GM12878 (cell line): ENCODE data around the gene ZMYND10. TPM values are rescaled to one million over a fixed set of nuclear protein-coding genes. Genes with fewer than 3 reads are reported as not detected.

Source experiments
- CHD2 ChIP-seq: IDR thresholded peaks from 2 replicates; pipeline ENCODE4 v1.6.1; 2011; ENCODE audit warnings: low read depth, low read length, improper control_type of control experiment, borderline replicate concordance
- EED ChIP-seq: sonication (generic); IDR thresholded peaks from 2 replicates; pipeline ENCODE4 v1.6.1; 2016; ENCODE audit warnings: antibody characterized with exemption, low read depth
- EP300 ChIP-seq, 2 experiments: fragments of 150-350 bp in 1 of 2; IDR thresholded peaks; 2 replicates each; pipeline ENCODE4 v1.6.1; 2011 to 2012; ENCODE audit warnings: low read depth in 2 of 2, low read length in 2 of 2, borderline replicate concordance in 1 of 2, improper control_type of control experiment in 1 of 2, inconsistent platforms in 1 of 2; ENCODE audit not compliant: control insufficient read depth in 1 of 2
- KLF5 ChIP-seq: fragments of 450-650 bp; IDR thresholded peaks from 2 replicates; pipeline ENCODE4 v1.6.1; 2014; ENCODE audit warnings: mild to moderate bottlenecking; ENCODE audit not compliant: partially characterized antibody
- NFIC ChIP-seq: IDR thresholded peaks from 2 replicates; pipeline ENCODE4 v1.6.1; 2012; ENCODE audit warnings: low read depth, mild to moderate bottlenecking, inconsistent platforms, low read length, moderate library complexity
- NR2F1 ChIP-seq: fragments of 450-650 bp; conservative IDR thresholded peaks from 2 replicates; pipeline ENCODE4 v1.6.1; 2017; ENCODE audit warnings: mild to moderate bottlenecking
- PRDM15 ChIP-seq: fragments of 450-650 bp; formaldehyde crosslinking; IDR thresholded peaks from 2 replicates; pipeline ENCODE4 v1.4.0; 2020; ENCODE audit warnings: mild to moderate bottlenecking, moderate library complexity
- RBBP5 ChIP-seq: fragments of 200-600 bp; sonication (generic); conservative IDR thresholded peaks from 2 replicates; pipeline ENCODE4 v1.6.1; 2016
- RELB ChIP-seq: fragments of 450-650 bp; IDR thresholded peaks from 2 replicates; pipeline ENCODE4 v1.6.1; 2017; ENCODE audit warnings: low read depth, mild to moderate bottlenecking, moderate library complexity
- SREBF1 ChIP-seq: IDR thresholded peaks from 2 replicates; pipeline ENCODE4 v1.6.1; 2012; ENCODE audit warnings: mild to moderate bottlenecking, low read length
- STAT3 ChIP-seq: IDR thresholded peaks from 2 replicates; pipeline ENCODE4 v1.6.1; 2011; ENCODE audit warnings: low read depth, low read length, improper control_type of control experiment
- ZBTB33 ChIP-seq: fragments of 450-650 bp; IDR thresholded peaks from 2 replicates; pipeline ENCODE4 v1.6.1; 2017; ENCODE audit warnings: mild to moderate bottlenecking
- polyA plus RNA-seq, 11 experiments: library from polyadenylated mRNA; depleted of rRNA in 4 of 11; unstranded in 6 of 11; stranded (reverse) in 5 of 11; fragments of >200 nt; fragmentation: Nextera tagmentation in 4 of 11; fragmentation: Illumina TruSeq in 1 of 11; extraction: Ambion mirVana in 4 of 11; extraction: Trizol in 1 of 11; gene quantifications; 1 replicate in 1 of 11; 2 replicates in 10 of 11; pipeline versions ENCODE4 v1.2.1 to v1.2.3, GENCODE V29; 2011 to 2016; ENCODE audit warnings: inconsistent platforms in 2 of 11, missing spikeins in 2 of 11, low read depth in 1 of 11
- total RNA-seq, 4 experiments: library from RNA; depleted of rRNA in 3 of 4; stranded (reverse); fragments of >200 nt in 3 of 4; fragmentation: Illumina TruSeq in 1 of 4; extraction: Trizol in 1 of 4; gene quantifications; 2 replicates each; pipeline versions ENCODE4 v1.2.1 to v1.2.3, GENCODE V29; 2013 to 2021
- TF ChIP-seq, protein P1 (sequence below): IDR thresholded peaks from 2 replicates; pipeline ENCODE4 v1.6.1; 2012; ENCODE audit warnings: improper control_type of control experiment, low read depth, low read length; ENCODE audit not compliant: insufficient replicate concordance

ZMYND10 gene
- total and polyA plus RNA-seq, 10 of the 15 experiments (the other 5 are each of a cell fraction or from before 2014, with no cell fraction given): 0.11 to 1.0 (median 0.37) TPM

DNA sequence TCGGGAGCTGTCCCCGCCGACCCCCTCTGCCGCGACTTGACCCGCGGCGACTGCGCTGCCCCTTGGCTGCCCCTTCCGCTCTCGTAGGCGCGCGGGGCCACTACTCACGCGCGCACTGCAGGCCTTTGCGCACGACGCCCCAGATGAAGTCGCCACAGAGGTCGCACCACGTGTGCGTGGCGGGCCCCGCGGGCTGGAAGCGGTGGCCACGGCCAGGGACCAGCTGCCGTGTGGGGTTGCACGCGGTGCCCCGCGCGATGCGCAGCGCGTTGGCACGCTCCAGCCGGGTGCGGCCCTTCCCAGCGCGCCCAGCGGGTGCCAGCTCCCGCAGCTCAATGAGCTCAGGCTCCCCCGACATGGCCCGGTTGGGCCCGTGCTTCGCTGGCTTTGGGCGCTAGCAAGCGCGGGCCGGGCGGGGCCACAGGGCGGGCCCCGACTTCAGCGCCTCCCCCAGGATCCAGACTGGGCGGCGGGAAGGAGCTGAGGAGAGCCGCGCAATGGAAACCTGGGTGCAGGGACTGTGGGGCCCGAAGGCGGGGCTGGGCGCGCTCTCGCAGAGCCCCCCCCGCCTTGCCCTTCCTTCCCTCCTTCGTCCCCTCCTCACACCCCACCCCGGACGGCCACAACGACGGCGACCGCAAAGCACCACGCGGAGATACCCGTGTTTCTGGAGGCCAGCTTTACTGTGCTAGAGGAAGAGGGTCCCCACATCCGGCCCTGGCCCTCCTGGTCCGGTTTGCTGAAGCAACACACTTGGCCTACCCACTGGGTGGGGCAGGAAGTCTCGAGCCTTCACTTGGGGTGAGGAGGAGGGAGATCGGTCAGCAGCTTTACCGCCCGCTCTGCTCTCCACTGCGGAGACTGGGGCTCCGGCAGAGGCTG lies 4.8 kb downstream of the ZMYND10 start, which contains the start of gene RASSF1 (continued):
- TF ChIP-seq PRDM15 (CRISPR knock-in tag) (no peak), RBBP5 (no peak), KLF5 (peak; percentile 28), STAT3 (no peak), NR2F1 (peak; percentile 67; the same call in 1 of the 2 replicates), EED (0 out of 2 replicates have a peak, but pooled peaks have one; percentile 25), EP300 (IDR thresholded peaks at IDR 0.05; ENCODE audit: borderline replicate concordance in 1 of 2, control insufficient read depth in 1 of 2, low read depth in 2 of 2, low read length in 2 of 2) (0 out of 4 replicates have a peak, but pooled peaks of 1 of the 2 experiments have one; percentile 22), RELB (peak; percentile 40; the same call in 1 of the 2 replicates), NFIC (no peak), CHD2 (no peak), ZBTB33 (no peak), SREBF1 (no peak)
- TF ChIP-seq, protein P1, sequence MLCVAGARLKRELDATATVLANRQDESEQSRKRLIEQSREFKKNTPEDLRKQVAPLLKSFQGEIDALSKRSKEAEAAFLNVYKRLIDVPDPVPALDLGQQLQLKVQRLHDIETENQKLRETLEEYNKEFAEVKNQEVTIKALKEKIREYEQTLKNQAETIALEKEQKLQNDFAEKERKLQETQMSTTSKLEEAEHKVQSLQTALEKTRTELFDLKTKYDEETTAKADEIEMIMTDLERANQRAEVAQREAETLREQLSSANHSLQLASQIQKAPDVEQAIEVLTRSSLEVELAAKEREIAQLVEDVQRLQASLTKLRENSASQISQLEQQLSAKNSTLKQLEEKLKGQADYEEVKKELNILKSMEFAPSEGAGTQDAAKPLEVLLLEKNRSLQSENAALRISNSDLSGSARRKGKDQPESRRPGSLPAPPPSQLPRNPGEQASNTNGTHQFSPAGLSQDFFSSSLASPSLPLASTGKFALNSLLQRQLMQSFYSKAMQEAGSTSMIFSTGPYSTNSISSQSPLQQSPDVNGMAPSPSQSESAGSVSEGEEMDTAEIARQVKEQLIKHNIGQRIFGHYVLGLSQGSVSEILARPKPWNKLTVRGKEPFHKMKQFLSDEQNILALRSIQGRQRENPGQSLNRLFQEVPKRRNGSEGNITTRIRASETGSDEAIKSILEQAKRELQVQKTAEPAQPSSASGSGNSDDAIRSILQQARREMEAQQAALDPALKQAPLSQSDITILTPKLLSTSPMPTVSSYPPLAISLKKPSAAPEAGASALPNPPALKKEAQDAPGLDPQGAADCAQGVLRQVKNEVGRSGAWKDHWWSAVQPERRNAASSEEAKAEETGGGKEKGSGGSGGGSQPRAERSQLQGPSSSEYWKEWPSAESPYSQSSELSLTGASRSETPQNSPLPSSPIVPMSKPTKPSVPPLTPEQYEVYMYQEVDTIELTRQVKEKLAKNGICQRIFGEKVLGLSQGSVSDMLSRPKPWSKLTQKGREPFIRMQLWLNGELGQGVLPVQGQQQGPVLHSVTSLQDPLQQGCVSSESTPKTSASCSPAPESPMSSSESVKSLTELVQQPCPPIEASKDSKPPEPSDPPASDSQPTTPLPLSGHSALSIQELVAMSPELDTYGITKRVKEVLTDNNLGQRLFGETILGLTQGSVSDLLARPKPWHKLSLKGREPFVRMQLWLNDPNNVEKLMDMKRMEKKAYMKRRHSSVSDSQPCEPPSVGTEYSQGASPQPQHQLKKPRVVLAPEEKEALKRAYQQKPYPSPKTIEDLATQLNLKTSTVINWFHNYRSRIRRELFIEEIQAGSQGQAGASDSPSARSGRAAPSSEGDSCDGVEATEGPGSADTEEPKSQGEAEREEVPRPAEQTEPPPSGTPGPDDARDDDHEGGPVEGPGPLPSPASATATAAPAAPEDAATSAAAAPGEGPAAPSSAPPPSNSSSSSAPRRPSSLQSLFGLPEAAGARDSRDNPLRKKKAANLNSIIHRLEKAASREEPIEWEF: no peak
